Measurements from ENCODE around the gene AFDN. TPM values are rescaled to one million over a fixed set of nuclear protein-coding genes. Genes with fewer than 3 reads are reported as not detected.

The AFDN gene
- total RNA-seq, 2 experiments from 2014 or later: 18.6 to 20.6 TPM

DNA sequence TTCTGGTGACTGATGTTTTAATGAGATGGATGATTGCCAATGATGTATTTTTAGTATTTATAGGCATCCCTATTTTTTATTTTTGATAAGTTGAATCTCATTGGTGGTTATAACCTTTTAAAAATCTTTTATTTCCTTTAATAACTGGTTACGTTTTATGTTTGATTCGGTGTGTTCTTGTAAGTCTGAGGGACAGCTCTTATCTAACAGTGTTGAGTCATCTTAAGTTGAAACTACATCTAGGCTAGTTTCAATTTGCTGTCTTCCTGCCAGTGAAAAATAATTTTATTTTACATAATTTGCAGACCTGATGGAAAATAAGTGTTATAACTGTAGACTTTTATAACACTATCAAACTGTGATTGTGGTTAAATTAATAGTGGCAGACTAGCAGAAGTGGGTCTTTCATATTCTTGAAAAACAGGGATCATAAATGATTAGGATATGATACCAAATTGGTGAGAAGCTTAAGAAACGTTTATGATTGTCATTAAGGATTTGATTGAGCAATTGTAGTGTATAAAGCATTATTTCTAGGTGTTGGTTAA lies 4.6 kb downstream of the AFDN start:
- Mint-ChIP-seq H3K4me1 (peaks cover 36% of the 10 kb centered on the region), H3K27me3 (peaks cover 58% of the 10 kb centered on the region), H3K36me3 (ENCODE audit: low read depth) (no peaks in the 10 kb centered on the region), H3K4me3 (no peak overlapping the region), H3K9me3 (no peaks in the 10 kb centered on the region), H3K27ac (no peak overlapping the region)
- ChIA-PET POLR2A (no interaction called here), CTCF (no interaction called here)
- no peak for DNase-seq

DNA sequence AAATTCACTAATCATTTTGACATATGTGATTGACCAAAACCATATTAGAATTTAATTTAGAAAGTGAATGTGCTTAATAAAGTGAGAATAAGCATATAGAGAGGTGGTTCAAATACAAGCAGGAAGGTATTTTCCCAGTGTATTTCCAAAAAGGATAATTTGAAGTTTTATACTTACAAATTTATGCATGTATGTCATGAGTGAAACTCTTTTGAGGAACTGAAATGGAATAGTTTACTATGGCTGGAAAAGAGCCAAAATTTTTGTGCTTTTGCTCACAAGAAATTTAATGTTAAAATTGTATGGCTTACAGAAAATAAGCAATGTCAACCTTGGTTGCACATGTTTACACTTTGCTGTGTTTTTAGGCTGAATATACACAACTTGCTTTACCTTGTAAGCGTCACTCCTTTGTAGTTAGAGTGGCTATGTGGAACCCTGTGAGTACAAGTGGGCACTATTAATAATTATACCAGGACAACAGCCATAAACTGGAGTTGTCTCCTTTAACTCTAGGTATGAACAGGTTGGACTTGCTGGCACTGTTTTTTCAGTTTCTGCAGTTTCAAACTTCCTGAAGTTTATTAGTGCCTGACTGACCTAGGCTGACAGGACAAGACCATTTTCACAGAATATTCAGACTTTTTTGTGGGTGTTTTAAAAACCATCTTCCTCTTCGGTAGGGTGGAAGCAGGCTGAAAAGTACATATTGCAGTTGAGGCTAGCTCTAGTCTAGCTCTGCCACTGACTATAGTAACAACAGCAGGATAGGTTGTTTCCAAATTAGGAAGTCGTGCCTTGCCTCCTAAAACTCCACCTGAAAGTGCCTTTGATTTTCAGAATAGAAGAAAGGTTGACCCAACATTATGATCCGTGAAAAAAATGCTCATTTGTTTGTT lies 6.0 kb downstream of the AFDN start:
- peaks cover 34% of the 10 kb centered on the region for H3K4me1 Mint-ChIP-seq
- DNase-seq: no peak

DNA sequence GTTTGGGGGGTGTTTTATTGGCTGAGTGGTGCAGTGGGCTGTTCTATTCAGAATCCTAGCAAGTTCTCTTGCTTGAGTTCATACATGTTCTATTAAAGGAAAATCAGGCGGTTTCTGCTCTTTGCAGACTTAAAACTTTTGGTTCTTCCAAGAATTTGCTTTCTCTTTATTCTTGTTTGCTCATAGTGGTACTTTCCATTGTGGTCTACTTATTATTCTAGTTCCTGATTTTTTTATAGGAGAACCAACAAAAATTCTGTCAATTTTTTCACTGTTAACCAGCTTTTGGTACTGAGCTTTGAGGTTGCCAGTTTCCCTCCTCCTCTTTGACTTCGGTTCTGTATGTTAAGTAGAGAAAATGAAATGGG lies 6.7 kb downstream of the AFDN start:
- no peaks in the 10 kb centered on the region for H3K9me3 Mint-ChIP-seq
- peaks cover 28% of the 10 kb centered on the region for H3K4me1 Mint-ChIP-seq
- H3K27ac Mint-ChIP-seq: no peak overlapping the region
- peak overlapping the region; percentile 41 for H3K4me3 Mint-ChIP-seq
- peaks cover 55% of the 10 kb centered on the region for H3K27me3 Mint-ChIP-seq
- H3K36me3 Mint-ChIP-seq (ENCODE audit: low read depth): no peaks in the 10 kb centered on the region
- POLR2A ChIA-PET: no interaction called here
- DNase-seq: no peak
- CTCF ChIA-PET: no interaction called here

More for the DNA sequence above, 6.0 kb downstream of the AFDN start:
- Mint-ChIP-seq H3K27me3 (peaks cover 57% of the 10 kb centered on the region), H3K9me3 (no peaks in the 10 kb centered on the region), H3K4me3 (peak overlapping the region; percentile 41), H3K36me3 (ENCODE audit: low read depth) (no peaks in the 10 kb centered on the region), H3K27ac (peak overlapping the region; percentile 5)
- POLR2A ChIA-PET: no interaction called here
- CTCF ChIA-PET: no interaction called here

DNA sequence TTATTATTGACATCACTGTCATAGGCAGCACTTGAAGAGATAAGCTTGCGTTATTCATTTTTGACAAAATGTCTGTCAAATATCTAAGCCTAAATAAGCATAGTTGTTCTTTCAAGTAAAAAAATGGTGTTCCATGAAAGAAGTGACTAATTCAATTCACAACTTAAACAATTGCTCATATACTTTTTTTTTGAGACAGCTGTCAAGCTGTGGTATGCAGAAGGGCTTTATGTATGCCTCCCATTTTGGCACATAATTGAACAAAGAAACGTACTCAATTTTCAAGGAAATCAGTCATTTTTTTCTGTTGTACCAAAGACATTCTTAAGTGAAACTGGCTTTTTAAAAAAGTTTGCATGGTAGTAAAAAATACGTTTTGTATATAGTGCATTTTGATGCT lies 8.5 kb downstream of the AFDN start:
- Mint-ChIP-seq H3K27me3 (peaks cover 38% of the 10 kb centered on the region), H3K4me1 (peaks cover 27% of the 10 kb centered on the region), H3K4me3 (no peak overlapping the region), H3K36me3 (ENCODE audit: low read depth) (no peaks in the 10 kb centered on the region), H3K9me3 (no peaks in the 10 kb centered on the region), H3K27ac (no peak overlapping the region)
- CTCF ChIA-PET: no interaction called here
- no peak for DNase-seq
- POLR2A ChIA-PET: no interaction called here

DNA sequence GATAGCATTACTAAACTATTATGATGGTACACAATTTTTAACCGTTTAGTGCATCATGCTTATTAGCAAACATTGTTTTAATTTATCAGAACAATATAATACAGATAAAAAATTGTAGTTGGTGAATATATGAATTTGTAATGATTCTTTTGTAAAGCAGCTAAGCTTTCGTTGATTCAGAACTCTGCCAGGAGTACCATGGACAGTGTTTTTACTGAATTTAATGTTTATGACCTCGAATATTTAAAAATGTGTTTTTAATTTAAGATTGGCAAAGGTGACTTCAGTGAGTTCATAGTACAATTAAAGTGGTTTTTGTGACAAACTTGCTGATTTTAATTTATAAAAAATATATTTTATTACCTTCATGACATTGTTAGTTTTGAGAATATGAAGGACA lies 10.0 kb downstream of the AFDN start:
- Mint-ChIP-seq H3K4me3 (no peak overlapping the region), H3K9me3 (no peaks in the 10 kb centered on the region)

DNA sequence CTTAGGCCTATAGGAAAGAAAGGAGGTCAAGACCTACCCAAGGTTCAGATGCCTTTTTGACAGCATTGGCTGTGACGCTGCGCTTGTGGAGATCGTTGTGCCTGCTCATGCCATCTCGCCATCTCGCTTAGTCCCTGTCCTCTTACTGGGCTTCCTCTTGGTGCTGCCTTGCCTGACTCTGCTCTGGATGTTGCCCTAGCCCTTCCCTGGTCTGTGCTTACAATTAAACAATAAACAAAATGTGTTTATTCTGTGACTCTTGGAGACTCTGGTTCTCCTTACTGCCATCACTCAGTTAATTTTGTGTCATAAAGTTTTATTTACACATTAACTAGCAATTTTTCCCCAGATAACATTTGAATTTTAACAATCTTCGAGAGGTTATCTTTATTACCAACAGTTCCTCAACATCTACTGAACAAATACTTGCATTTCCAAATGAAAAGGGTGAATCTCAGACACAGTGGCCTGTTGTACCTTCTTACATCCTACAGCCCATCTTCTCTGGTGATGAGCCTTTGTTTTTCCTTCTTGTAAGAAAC lies 11.6 kb downstream of the AFDN start:
- Mint-ChIP-seq H3K4me3 (no peak overlapping the region), H3K4me1 (peaks cover 8% of the 10 kb centered on the region), H3K27me3 (peaks cover 18% of the 10 kb centered on the region), H3K27ac (no peak overlapping the region), H3K36me3 (ENCODE audit: low read depth) (no peaks in the 10 kb centered on the region), H3K9me3 (no peaks in the 10 kb centered on the region)
- POLR2A ChIA-PET: no interaction called here
- CTCF ChIA-PET: no interaction called here
- DNase-seq: no peak

More for the DNA sequence above, 10.0 kb downstream of the AFDN start:
- CTCF ChIA-PET: interaction anchor here (0.6 to 0.7 kb wide), 2 partner anchors 1040 to 1301 kb away, joined by 3 to 4 read pairs; no protein-coding TSS in a partner anchor
- Mint-ChIP-seq H3K4me1 (peaks cover 18% of the 10 kb centered on the region), H3K36me3 (ENCODE audit: low read depth) (no peaks in the 10 kb centered on the region), H3K27ac (no peak overlapping the region), H3K27me3 (peaks cover 27% of the 10 kb centered on the region)
- DNase-seq: no peak
- POLR2A ChIA-PET: no interaction called here

DNA sequence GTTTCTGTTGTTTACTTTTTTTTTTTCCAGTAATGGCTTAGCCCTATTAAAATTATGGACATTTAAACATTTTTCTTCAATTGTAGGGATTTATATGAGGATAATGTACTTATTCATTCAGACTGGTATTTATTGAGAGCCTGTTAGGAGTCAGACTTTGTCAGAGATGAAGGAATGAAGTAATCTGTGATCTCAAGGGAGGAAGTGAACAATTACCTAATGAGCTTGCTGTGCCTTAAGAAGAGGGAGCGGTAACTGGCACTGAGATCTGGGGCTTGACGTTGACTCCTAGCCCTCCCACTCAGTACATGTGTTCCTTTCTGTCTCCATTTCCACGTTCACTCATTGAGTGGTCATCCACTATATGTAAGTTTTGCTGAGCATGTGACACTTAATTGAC lies 12.6 kb downstream of the AFDN start:
- DNase-seq: no peak
- H3K27me3 Mint-ChIP-seq: peaks cover 16% of the 10 kb centered on the region
- H3K36me3 Mint-ChIP-seq (ENCODE audit: low read depth): no peaks in the 10 kb centered on the region
- CTCF ChIA-PET: no interaction called here
- POLR2A ChIA-PET: no interaction called here
- H3K9me3 Mint-ChIP-seq: no peaks in the 10 kb centered on the region
- H3K4me1 Mint-ChIP-seq: peaks cover 3% of the 10 kb centered on the region
- H3K27ac Mint-ChIP-seq: no peak overlapping the region
- H3K4me3 Mint-ChIP-seq: no peak overlapping the region

DNA sequence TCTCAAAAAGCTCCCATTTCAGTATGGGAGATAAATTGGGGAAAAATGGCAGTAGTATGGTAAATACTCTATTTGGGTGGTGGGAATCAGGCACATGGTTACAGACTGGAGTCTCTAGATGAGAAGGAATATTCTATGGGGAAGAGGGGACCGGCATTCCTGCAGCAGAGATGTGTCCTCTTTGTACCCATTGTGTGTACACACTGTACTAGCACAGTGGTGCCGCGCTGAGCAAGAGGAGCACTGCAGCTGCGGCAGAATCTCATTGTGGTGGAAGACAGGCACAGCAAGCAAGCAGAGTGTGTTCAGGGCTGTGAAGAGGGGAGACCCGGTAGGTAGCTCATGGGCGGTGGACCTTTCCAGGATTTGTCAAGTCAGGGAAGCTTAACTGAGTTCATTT lies 13.0 kb downstream of the AFDN start:
- CTCF ChIA-PET: no interaction called here
- Mint-ChIP-seq H3K9me3 (no peaks in the 10 kb centered on the region), H3K4me1 (peaks cover 3% of the 10 kb centered on the region)

DNA sequence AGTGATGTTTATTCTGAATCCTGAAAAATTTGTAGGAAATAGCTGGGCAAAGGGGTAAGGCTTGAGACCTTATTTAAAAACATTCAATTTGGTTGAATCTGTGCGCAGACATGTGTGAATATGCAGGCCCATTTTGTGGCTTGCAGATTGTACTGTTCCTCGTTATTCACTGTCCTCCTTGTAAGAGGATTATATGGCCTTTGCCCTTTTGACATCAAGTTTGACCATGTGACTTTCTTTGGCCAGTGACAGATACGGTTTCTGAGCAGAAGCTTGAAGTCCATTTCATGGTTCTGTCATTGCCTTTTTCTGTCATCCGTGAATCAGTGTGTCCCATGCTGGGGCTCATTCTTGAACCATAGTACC lies 13.4 kb downstream of the AFDN start:
- Mint-ChIP-seq H3K4me1 (no peaks in the 10 kb centered on the region), H3K4me3 (no peak overlapping the region), H3K36me3 (ENCODE audit: low read depth) (no peaks in the 10 kb centered on the region), H3K27me3 (peaks cover 13% of the 10 kb centered on the region), H3K27ac (no peak overlapping the region), H3K9me3 (no peaks in the 10 kb centered on the region)
- ChIA-PET CTCF (no interaction called here), POLR2A (no interaction called here)
- no peak for DNase-seq

More for the DNA sequence above, 13.0 kb downstream of the AFDN start:
- Mint-ChIP-seq H3K36me3 (ENCODE audit: low read depth) (no peaks in the 10 kb centered on the region), H3K4me3 (no peak overlapping the region), H3K27ac (no peak overlapping the region), H3K27me3 (peaks cover 16% of the 10 kb centered on the region)
- DNase-seq: no peak
- POLR2A ChIA-PET: no interaction called here

DNA sequence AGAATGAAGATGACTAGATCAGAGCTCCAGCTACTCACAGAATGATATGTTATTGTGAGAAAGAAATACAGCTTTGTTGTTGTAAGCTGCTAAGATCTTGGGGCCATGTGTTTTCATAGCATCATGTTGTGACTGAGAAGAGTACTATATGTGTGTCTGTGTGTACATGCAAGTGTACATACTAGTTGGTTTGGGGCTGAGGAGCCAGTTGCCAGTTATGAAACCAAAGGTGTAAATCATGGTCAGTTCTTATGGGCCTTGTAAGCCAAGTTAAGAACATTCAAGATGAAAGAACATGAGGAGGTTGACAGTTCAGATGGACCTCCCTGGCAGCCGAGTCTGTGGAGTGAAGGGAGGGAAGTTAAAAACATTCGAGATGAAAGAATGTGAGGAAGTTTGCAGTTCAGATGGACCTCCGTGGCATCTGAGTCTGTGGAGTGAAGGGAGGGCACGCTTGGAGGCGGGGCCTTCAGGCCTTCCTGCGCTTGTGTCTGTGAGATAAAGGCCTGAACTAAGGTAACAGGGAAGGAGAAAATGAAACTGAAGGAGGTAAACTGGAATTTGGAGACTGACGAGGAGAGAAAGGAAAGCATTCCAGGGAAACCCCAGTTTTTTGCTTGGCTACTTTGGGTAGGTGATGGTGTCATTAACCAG lies 13.9 kb downstream of the AFDN start:
- no peak for DNase-seq
- no peak overlapping the region for H3K27ac Mint-ChIP-seq
- no peak overlapping the region for H3K4me3 Mint-ChIP-seq
- H3K27me3 Mint-ChIP-seq: peaks cover 14% of the 10 kb centered on the region
- ChIA-PET CTCF (no interaction called here), POLR2A (no interaction called here)
- no peaks in the 10 kb centered on the region for H3K36me3 Mint-ChIP-seq (ENCODE audit: low read depth)
- H3K4me1 Mint-ChIP-seq: no peaks in the 10 kb centered on the region
- no peaks in the 10 kb centered on the region for H3K9me3 Mint-ChIP-seq

DNA sequence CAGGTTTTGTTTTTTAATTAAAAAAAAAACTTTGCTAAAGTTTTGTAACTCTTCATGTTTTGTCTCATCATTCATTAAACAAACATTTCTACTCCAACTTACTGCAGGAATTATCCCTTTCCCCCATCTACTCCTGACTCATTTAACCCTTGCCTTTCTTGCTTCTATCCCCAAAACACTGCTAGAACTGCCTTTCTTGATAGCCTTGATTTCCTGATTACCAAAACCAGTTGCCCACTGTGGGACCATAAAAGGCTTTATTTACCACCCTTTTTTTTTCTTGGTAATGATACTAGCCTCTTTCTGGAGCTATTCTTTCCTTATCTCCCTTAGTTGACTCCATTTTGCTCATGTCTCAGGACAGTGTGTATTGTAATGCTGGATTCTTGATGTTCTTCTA lies 15.3 kb downstream of the AFDN start:
- H3K27ac Mint-ChIP-seq: no peak overlapping the region
- H3K9me3 Mint-ChIP-seq: no peaks in the 10 kb centered on the region
- H3K27me3 Mint-ChIP-seq: peaks cover 15% of the 10 kb centered on the region
- H3K36me3 Mint-ChIP-seq (ENCODE audit: low read depth): no peaks in the 10 kb centered on the region
- no peaks in the 10 kb centered on the region for H3K4me1 Mint-ChIP-seq
- ChIA-PET POLR2A (no interaction called here), CTCF (no interaction called here)
- no peak for DNase-seq
- no peak overlapping the region for H3K4me3 Mint-ChIP-seq

DNA sequence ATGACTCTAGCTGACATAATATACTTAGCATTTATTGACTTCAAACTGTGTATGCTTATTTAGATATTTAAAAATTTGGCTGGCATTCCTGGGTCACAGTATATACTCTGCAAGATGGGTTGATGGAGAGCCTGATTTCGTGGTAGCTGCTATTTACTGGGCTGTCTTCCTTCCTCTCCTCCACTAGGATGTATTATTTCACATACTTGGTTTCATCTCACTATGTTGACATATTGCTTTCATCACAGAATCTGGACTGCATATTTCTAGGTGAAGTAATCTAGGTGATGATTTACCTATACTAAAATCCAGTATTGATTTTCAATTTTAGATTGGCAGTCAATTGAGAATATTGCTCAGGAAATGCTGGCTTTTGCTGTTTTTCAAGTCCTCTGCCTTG lies 15.7 kb downstream of the AFDN start:
- no peak overlapping the region for H3K27ac Mint-ChIP-seq
- CTCF ChIA-PET: no interaction called here
- no peaks in the 10 kb centered on the region for H3K4me1 Mint-ChIP-seq
- peaks cover 17% of the 10 kb centered on the region for H3K27me3 Mint-ChIP-seq
- no peaks in the 10 kb centered on the region for H3K9me3 Mint-ChIP-seq
- POLR2A ChIA-PET: no interaction called here
- H3K4me3 Mint-ChIP-seq: no peak overlapping the region
- H3K36me3 Mint-ChIP-seq (ENCODE audit: low read depth): no peaks in the 10 kb centered on the region
- no peak for DNase-seq

DNA sequence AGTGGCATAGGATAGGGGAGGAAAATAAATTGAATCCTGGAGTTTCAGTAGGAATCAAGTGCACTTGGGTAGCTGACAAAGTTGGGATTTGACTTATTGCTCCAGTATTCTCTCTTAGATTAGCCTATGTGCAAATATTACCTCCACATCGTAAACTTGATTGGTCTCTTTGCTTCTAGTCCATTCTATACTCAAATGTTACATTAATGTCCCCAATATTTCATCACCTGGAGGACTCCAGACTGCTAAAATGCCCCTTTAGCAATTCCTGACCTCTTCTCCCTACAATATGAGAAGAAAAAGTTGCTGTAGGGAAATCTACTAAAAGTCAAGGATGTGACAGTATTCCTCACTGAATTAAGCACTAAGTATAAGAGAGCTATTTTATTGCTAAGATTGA lies 16.3 kb downstream of the AFDN start:
- Mint-ChIP-seq H3K27ac (no peak overlapping the region), H3K36me3 (ENCODE audit: low read depth) (no peaks in the 10 kb centered on the region), H3K27me3 (peaks cover 16% of the 10 kb centered on the region), H3K4me1 (no peaks in the 10 kb centered on the region), H3K9me3 (no peaks in the 10 kb centered on the region), H3K4me3 (no peak overlapping the region)
- CTCF ChIA-PET: no interaction called here
- no peak for DNase-seq
- POLR2A ChIA-PET: no interaction called here

Data from activated CD4-positive, alpha-beta T cell treated with anti-CD3 and anti-CD28 coated beads, Interleukin-2, amount 10 ng/mL, durations not matched to agents 7 days and 5 days (primary cell).